IPS-20b (cell line): ENCODE measurements around the gene SRPRB.
"Not testable (repeated sequence)": the region's sequence is repeated elsewhere in the genome, so short reads cannot be mapped to it uniquely, and the experiment has no call there.

ENCODE experiments used
- H3K27ac ChIP-seq: one replicate; pipeline ENCODE4 v1.5.1; 2013; ENCODE audit warnings: low read length
- H3K27me3 ChIP-seq: 2 replicates; pipeline ENCODE4 v1.6.1; 2013; ENCODE audit warnings: mild to moderate bottlenecking, low read length, inconsistent platforms; ENCODE audit not compliant: insufficient read depth
- H3K36me3 ChIP-seq: 2 replicates; pipeline ENCODE4 v1.6.1; 2013; ENCODE audit warnings: low read depth, mild to moderate bottlenecking, inconsistent platforms, low read length, moderate library complexity; ENCODE audit not compliant: insufficient read depth
- H3K4me1 ChIP-seq: 2 replicates; pipeline ENCODE4 v1.6.1; 2013; ENCODE audit warnings: mild to moderate bottlenecking, control low read depth, inconsistent platforms, low read length, moderate library complexity; ENCODE audit not compliant: insufficient read depth
- H3K4me3 ChIP-seq: 2 replicates; pipeline ENCODE4 v1.5.1; 2013; ENCODE audit warnings: mild to moderate bottlenecking, low read length, inconsistent platforms
- H3K9ac ChIP-seq: 2 replicates; pipeline ENCODE4 v1.6.1; 2013; ENCODE audit warnings: low read depth, mild to moderate bottlenecking, inconsistent platforms, low read length, moderate library complexity
- H3K9me3 ChIP-seq: 2 replicates; pipeline ENCODE4 v1.6.1; 2013; ENCODE audit warnings: mild to moderate bottlenecking, low read depth, low read length, inconsistent platforms; ENCODE audit not compliant: insufficient read depth

Gene SRPRB

DNA sequence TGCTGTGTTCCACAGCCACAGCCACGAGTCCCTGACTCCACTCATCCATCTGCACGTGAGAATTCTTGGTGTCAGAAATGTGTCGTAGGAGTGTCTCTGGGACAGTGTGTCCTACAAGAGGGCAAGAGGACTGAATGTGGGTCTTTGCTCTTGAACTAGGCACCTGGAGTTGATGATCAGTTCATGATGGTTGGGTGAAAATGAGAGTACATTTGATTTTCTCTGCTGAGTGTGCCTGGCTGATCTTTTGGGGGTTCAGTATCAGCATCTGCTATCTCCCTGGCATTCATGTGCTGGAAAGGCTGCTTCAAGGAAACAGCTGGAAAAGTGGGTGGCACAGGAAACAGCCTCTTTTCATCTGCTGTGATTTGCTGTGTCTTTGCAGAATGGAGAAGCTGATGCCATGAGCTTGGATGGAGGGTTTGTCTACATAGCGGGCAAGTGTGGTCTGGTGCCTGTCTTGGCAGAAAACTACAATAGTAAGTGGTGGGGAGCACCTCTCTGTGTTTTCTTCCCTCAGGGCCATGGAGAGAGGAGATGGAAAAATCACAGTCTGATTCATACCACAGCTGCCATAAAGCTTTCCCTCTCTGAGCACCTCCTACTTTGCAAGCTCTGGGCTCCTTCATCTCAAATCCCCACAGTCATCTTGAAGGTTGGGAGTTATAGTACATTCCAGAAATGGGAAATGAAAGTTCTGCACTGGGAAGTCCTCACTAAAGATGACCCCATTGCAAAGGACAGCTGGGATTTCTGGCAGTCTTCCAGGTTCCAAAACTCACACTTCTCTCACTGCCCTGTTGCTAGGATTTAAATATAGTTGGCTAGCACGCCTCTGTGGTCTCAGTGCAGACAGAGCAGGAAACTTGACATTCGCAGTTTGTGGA lies 41.6 kb upstream of the SRPRB start:
- Histone ChIP-seq H3K27me3 (no peaks in the 10 kb centered on the region), H3K9ac (no peak overlapping the region), H3K36me3 (no peaks in the 10 kb centered on the region), H3K27ac (no peak overlapping the region), H3K4me1 (no peaks in the 10 kb centered on the region), H3K9me3 (no peaks in the 10 kb centered on the region), H3K4me3 (no peak overlapping the region)

DNA sequence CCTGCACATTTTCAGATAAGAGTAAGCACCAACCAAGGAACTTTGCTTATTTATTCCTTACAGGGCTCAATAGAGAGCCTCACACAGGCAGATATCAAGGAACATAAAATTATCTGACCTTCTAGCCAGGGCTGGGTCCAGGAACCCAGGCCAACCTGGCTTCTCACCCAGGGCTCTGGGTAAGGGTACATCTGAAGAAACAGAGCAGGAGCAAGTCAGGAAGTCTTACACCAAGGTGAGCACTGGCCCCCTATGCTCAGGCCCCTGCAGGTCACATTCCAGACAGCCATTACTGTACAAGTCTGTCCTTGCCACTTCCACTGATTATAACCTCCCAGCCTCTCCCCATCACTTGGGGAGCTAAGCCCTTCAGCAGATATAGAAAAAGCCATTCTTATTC lies 40.4 kb upstream of the SRPRB start:
- Histone ChIP-seq H3K36me3 (no peaks in the 10 kb centered on the region), H3K9ac (no peak overlapping the region), H3K4me1 (no peaks in the 10 kb centered on the region), H3K4me3 (no peak overlapping the region), H3K27me3 (no peaks in the 10 kb centered on the region), H3K9me3 (no peaks in the 10 kb centered on the region), H3K27ac (no peak overlapping the region)

DNA sequence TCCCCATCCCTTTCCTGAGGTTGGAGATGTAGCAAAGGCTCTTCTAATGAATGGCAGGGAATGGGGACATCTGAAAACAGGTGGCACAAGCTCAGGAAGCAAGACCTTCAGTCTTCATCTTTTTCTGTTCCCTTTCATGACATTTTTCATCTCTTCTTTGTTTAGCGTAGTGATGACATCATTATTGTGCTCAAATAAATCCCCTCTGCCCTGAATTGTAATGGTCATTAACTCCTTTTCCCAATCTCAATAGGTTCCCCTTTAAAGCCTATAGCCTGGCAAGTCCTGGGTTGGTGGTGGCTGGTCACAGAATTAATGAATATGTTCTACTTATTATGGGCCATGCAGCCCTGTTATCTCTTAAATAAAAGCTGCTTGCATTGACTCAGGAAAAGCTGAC lies 38.0 kb upstream of the SRPRB start:
- no peak overlapping the region for H3K4me3 ChIP-seq
- H3K36me3 ChIP-seq = no peaks in the 10 kb centered on the region
- H3K4me1 ChIP-seq = no peaks in the 10 kb centered on the region
- no peaks in the 10 kb centered on the region for H3K9me3 ChIP-seq
- H3K27me3 ChIP-seq = no peaks in the 10 kb centered on the region
- no peak overlapping the region for H3K9ac ChIP-seq
- no peak overlapping the region for H3K27ac ChIP-seq

DNA sequence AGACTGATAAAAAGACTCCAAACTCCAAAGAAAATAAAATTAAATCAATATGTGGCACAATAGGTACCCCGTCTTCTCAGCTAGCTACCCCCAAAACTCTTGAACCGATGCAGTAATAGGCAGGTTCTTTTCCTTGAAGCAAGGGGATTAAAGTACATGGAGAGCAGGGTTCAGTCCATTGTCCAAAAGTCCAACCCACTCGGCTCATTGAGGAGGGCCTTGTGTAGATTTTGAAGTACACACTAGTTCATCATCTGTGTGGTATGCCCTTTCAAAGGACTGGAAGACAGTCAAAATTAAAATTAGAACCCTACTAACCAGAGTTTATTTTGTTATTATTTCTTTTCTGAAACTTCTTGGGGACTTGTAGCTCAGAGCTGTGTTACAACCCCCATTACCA lies 36.1 kb upstream of the SRPRB start:
- H3K36me3 ChIP-seq = no peaks in the 10 kb centered on the region
- H3K4me3 ChIP-seq = no peak overlapping the region
- H3K27ac ChIP-seq = no peak overlapping the region
- no peaks in the 10 kb centered on the region for H3K9me3 ChIP-seq
- no peaks in the 10 kb centered on the region for H3K4me1 ChIP-seq
- H3K27me3 ChIP-seq = no peaks in the 10 kb centered on the region
- H3K9ac ChIP-seq = no peak overlapping the region

DNA sequence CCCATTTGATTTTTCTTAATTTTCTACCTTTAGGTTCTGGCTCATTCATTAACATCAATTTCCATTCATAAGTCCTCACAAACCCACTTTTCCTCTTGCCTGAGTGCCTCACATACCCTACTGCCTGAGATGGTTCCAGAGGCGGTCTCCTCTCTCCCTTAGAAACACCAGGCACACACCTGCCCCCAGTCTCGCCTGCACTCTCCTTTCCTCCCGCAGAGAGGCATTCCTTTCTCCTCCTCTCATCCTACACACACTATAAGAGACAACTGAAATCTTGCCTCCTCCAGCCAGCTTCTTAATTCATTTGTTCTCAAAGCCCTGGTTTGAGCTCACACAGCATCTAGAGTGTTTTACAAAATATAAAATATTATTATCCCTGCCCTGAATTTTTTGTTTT lies 31.9 kb upstream of the SRPRB start:
- Histone ChIP-seq H3K9me3 (no peaks in the 10 kb centered on the region), H3K9ac (no peak overlapping the region), H3K36me3 (no peaks in the 10 kb centered on the region), H3K27ac (no peak overlapping the region), H3K4me3 (no peak overlapping the region), H3K4me1 (peaks cover 6% of the 10 kb centered on the region; the same call in 1 of the 2 replicates), H3K27me3 (no peaks in the 10 kb centered on the region)

DNA sequence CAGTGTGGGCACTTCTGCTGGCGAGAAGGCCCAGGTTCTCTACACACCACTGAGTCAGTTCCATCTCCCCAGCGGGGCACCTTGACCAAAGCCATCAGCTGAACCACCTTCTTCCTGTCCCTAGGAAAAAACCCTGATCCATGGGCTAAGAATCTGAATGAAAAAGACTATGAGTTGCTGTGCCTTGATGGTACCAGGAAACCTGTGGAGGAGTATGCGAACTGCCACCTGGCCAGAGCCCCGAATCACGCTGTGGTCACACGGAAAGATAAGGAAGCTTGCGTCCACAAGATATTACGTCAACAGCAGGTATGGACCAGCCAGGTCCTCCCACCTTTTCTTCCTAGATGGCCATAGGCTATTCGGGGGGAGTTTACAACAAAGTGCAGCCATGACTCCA lies 30.3 kb upstream of the SRPRB start:
- Histone ChIP-seq H3K4me3 (no peak overlapping the region), H3K27ac (no peak overlapping the region), H3K9ac (no peak overlapping the region), H3K27me3 (no peaks in the 10 kb centered on the region), H3K9me3 (no peaks in the 10 kb centered on the region), H3K4me1 (peaks cover 6% of the 10 kb centered on the region; the same call in 1 of the 2 replicates), H3K36me3 (no peaks in the 10 kb centered on the region)

DNA sequence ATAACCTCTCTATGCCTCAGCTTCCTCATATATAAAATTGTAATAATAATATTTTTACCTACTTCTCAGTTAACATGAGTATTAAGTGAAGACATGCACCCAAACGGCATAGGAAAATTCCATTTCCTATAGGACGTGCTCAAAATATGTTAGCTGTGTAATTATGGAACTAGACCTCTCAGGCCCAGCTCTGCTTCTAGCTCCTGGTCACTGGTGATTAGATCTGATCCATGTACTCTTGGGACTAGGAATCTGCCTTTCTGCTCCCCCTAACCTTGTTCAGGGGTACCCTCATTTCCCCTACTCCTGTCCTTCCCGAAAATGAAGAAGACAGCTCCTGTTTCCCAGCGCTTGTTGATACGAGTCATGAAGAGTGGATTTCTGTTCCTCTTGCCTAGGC lies 29.8 kb upstream of the SRPRB start:
- no peak overlapping the region for H3K27ac ChIP-seq
- H3K9me3 ChIP-seq = no peaks in the 10 kb centered on the region
- H3K27me3 ChIP-seq = no peaks in the 10 kb centered on the region
- H3K4me3 ChIP-seq = no peak overlapping the region
- no peaks in the 10 kb centered on the region for H3K36me3 ChIP-seq
- peaks cover 6% of the 10 kb centered on the region; the same call in 1 of the 2 replicates for H3K4me1 ChIP-seq
- H3K9ac ChIP-seq = no peak overlapping the region

DNA sequence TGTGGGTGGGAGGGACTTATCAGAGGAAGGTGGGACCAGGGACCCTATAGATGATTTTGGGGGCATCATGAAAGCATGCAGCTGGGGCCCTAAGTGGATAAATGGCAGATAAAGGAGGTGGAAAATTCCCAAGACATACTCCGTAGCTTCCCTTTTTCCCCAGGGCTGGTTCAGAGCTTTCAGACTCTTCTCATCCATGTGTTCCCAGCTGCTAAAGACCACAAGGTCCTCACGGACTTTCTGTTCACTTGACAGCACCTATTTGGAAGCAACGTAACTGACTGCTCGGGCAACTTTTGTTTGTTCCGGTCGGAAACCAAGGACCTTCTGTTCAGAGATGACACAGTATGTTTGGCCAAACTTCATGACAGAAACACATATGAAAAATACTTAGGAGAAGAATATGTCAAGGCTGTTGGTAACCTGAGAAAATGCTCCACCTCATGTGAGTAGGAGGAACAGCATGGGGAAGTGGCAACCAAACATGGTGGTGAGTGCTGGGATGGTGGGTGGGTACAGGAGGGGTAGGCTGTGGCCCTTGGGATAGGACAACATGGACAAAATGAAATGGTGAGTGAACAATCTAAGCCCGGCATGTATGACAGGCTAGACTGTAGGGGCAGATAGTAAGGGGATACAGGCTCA lies 28.7 kb upstream of the SRPRB start:
- H3K27me3 ChIP-seq = no peaks in the 10 kb centered on the region

DNA sequence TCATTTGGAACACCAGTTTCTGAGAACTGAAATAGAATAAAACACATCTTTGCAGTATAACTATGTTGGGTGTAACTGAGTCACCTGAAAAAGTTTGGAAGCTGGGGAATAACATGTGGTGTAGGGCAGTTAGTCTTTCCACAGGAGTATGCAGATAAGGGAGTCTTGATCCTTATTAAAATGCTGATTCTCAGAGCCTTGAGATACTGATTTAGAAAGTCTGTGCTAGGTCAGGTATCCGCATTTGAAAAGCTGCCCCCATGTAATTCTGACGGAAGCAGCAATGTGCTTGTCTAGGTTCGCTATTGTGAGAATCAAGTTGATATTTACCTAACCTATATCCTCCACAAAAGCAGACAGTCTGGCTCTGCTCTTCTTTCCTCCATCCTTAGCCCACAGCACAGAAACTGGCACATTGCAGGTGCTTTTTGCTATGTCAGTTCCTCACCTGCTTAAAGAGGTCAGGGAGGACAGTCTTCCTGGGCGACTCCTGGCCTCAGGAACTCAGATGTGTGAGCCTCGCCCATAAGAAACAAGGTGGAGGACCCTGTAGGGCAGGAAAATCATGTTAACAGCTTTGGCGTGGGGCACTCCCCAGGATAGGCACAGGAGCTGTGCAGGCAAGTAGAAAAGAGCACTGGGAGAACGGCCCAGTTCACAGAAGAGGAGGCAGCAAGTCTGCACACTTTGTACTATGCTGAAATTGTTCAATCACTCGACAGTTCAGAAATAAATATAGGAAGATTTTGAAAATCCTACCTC lies 27.6 kb upstream of the SRPRB start:
- H3K36me3 ChIP-seq = no peaks in the 10 kb centered on the region
- H3K9ac ChIP-seq = no peak overlapping the region
- H3K27ac ChIP-seq = no peak overlapping the region
- no peaks in the 10 kb centered on the region for H3K27me3 ChIP-seq
- H3K9me3 ChIP-seq = 0 out of 2 replicates have a peak, but pooled peaks cover 2% of the 10 kb centered on the region
- H3K4me3 ChIP-seq = peak overlapping the region; percentile 30; the same call in 1 of the 2 replicates
- H3K4me1 ChIP-seq = peaks cover 6% of the 10 kb centered on the region; the same call in 1 of the 2 replicates

More for the DNA sequence above, 28.7 kb upstream of the SRPRB start:
- H3K36me3 ChIP-seq = no peaks in the 10 kb centered on the region
- H3K27ac ChIP-seq = no peak overlapping the region
- no peak overlapping the region for H3K9ac ChIP-seq
- H3K9me3 ChIP-seq = 0 out of 2 replicates have a peak, but pooled peaks cover 2% of the 10 kb centered on the region
- H3K4me1 ChIP-seq = peaks cover 6% of the 10 kb centered on the region; the same call in 1 of the 2 replicates
- no peak overlapping the region for H3K4me3 ChIP-seq

DNA sequence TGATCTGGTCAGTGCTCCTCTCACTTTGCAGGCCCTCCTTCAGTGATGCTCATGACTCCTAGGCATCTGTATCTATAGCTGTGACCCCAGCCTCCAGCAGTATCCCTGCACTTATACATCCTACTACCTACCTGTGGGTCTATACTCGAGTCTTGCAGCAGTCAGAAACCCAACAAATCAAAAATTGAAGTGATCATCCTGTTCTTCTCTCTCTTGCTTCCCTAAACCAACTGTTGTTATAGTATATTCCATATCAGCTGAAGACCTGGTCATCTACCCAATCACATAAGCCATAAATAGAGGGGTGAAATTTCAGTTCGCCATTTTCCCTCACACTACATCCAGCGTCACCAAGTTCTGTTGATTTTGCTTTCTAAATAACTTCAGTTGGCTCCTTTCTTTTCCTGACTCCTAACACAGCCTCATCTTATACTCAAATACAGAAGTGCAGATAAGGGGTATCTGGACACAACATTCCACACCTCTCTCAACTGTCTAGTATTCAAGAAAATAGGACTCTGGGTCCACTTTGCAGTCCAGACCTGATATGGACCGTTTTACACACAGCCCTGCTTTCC lies 25.9 kb upstream of the SRPRB start:
- Histone ChIP-seq H3K27me3 (no peaks in the 10 kb centered on the region), H3K4me3 (no peak overlapping the region), H3K36me3 (no peaks in the 10 kb centered on the region), H3K9ac (no peak overlapping the region), H3K27ac (no peak overlapping the region), H3K4me1 (peaks cover 6% of the 10 kb centered on the region; the same call in 1 of the 2 replicates), H3K9me3 (peaks cover 5% of the 10 kb centered on the region; the same call in 1 of the 2 replicates)

DNA sequence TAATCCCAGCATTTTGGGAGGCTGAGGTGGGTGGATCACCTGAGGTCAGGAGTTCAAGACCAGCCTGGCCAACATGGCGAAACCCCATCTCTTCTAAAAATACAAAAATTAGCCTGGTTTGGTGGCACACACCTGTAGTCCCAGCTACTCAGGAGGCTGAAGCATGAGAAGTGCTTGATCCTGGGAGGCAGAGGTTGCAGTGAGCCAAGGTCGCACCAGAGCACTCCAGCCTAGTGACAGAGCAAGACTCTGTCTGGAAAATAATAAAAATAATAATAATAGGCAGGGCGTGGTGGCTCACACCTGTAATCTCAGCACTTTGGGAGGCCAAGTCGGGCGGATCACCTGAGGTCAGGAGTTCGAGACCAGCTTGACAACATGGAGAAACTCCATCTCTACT lies 24.9 kb upstream of the SRPRB start:
- H3K36me3 ChIP-seq, H3K9ac ChIP-seq, H3K27me3 ChIP-seq, H3K27ac ChIP-seq, H3K4me1 ChIP-seq, H3K4me3 ChIP-seq, H3K9me3 ChIP-seq: not testable (repeated sequence)
